GM21737 (cell line): ENCODE results near the gene NT5M.
"Not testable (repeated sequence)": the region's sequence is repeated elsewhere in the genome, so short reads cannot be mapped to it uniquely, and the experiment has no call there.

Experiments used
- ATAC-seq: cut with Tn5 transposase; IDR thresholded peaks from one replicate; pipeline ENCODE4 v1.9.1; 2021; ENCODE audit warnings: mild to moderate bottlenecking, moderate library complexity; ENCODE audit not compliant: unreplicated experiment

Gene NT5M

GRCh38 chr17:17303010-17303846 lies at the start of gene NT5M:
NT5M (plus strand) TSS chr17:17303373; CDS start chr17:17303551, 178 bp downstream.
- ATAC-seq = peak; percentile 65

GRCh38 chr17:17253406-17253805 lies 49.8 kb upstream of the NT5M start:
- no peak for ATAC-seq

GRCh38 chr17:17254036-17254435 lies 49.1 kb upstream of the NT5M start:
- ATAC-seq = no peak

- ATAC-seq = not testable (repeated sequence)
These were observed 47.5 kb upstream of the NT5M start for GRCh38 chr17:17255689-17256088.

GRCh38 chr17:17256316-17256715 lies 46.9 kb upstream of the NT5M start:
- no peak for ATAC-seq

GRCh38 chr17:17258011-17258410 lies 45.2 kb upstream of the NT5M start:
- no peak for ATAC-seq

- no peak for ATAC-seq
These were observed 44.2 kb upstream of the NT5M start for GRCh38 chr17:17258998-17259397.

- ATAC-seq = no peak
These were observed 38.7 kb upstream of the NT5M start for GRCh38 chr17:17264430-17264829.

- ATAC-seq = no peak
These were observed 33.0 kb upstream of the NT5M start for GRCh38 chr17:17269926-17270773.

- ATAC-seq = no peak
These were observed 27.2 kb upstream of the NT5M start for GRCh38 chr17:17275971-17276370.

- ATAC-seq = not testable (repeated sequence)
These were observed 25.7 kb upstream of the NT5M start for GRCh38 chr17:17277431-17277830.

- ATAC-seq = no peak
These were observed 23.9 kb upstream of the NT5M start for GRCh38 chr17:17279316-17279715.

- peak; percentile 84 for ATAC-seq
These were observed 22.3 kb upstream of the NT5M start, which contains the start of gene COPS3 for GRCh38 chr17:17280613-17281549. COPS3 (minus strand) TSS chr17:17281246; CDS start chr17:17281186, 60 bp downstream.

GRCh38 chr17:17285951-17286350 lies 17.2 kb upstream of the NT5M start:
- ATAC-seq = no peak

GRCh38 chr17:17289086-17289485 lies 14.1 kb upstream of the NT5M start:
- ATAC-seq = no peak

GRCh38 chr17:17289701-17290100 lies 13.5 kb upstream of the NT5M start:
- no peak for ATAC-seq

- ATAC-seq = no peak
These were observed 8.0 kb upstream of the NT5M start for GRCh38 chr17:17295141-17295540.

- ATAC-seq = no peak
These were observed 6.0 kb upstream of the NT5M start for GRCh38 chr17:17297217-17297616.

GRCh38 chr17:17298108-17298507 lies 5.1 kb upstream of the NT5M start:
- no peak for ATAC-seq
